Upper lobe of right lung (tissue), 1 donor: ENCODE data around the gene ARHGEF2. TPM values are rescaled to one million over a fixed set of nuclear protein-coding genes. Genes with fewer than 3 reads are reported as not detected.
A peak's percentile ranks its signal among the peaks of the same experiment; 100 is the strongest.

Experiments
- ATAC-seq: fragments of 200-7000 bp; cut with Tn5 transposase; one replicate; pipeline ENCODE4 v1.9.1; 2020; ENCODE audit warnings: mild to moderate bottlenecking, moderate library complexity
- DNase-seq: peaks from one replicate; pipeline ENCODE4 v3.0.0-alpha.2; 2020
- H3K27ac ChIP-seq: fragments of 200-600 bp; one replicate; pipeline ENCODE4 v1.8.0; 2022
- H3K27me3 ChIP-seq: fragments of 200-600 bp; one replicate; pipeline ENCODE4 v1.8.0; 2022; ENCODE audit warnings: mild to moderate bottlenecking
- H3K36me3 ChIP-seq: fragments of 200-600 bp; one replicate; pipeline ENCODE4 v1.8.0; 2022
- H3K4me1 ChIP-seq: fragments of 200-600 bp; one replicate; pipeline ENCODE4 v1.8.0; 2022
- H3K4me3 ChIP-seq: fragments of 200-600 bp; one replicate; pipeline ENCODE4 v1.8.0; 2022; ENCODE audit warnings: mild to moderate bottlenecking
- H3K9me3 ChIP-seq: fragments of 200-600 bp; one replicate; pipeline ENCODE4 v1.8.0; 2022
- intact Hi-C: fragments of 100-400 bp; cut with DNase I; formaldehyde crosslinking; loops from one replicate; pipeline ENCODE4 v1.11.0; 2022
- total RNA-seq: library from RNA; stranded (reverse); fragmentation: NEBNext Ultra II Directional; extraction: Animal tissue kit (Norgen Biotek cat#: 25700); gene quantifications from one replicate; pipeline ENCODE4 v1.2.1, GENCODE V29; 2021
- TF ChIP-seq, protein P1 (sequence below): fragments of 200-600 bp; IDR thresholded peaks from one replicate; pipeline ENCODE4 v1.8.0; 2022; ENCODE audit warnings: antibody characterized with exemption
- donor health status: DM: no; HTN: yes; CAD: no; lungs with severe emphysema.

Gene ARHGEF2
- total RNA-seq, 1 donor from 2014 or later, result 220 TPM

DNA sequence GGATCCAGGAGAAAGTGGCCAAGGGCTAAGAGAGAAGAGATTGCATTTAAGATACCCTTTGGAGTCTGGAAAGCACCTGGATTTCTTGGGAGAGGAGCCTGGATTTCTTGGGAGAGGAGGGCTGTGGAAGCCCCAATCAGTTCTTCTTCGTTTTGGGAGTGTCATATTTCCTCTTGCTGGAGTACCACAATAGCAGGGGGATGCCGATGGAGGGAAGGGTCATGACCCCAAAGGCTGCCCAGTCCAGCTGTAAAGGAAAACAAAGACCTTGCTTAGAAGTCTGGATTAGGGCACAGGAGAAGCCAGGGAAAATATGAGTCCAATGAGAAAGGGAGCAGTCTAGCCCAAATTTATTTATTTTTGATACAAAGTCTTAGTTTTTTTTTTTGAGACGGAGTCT is 31.1 kb upstream of the ARHGEF2 start:
- TF ChIP-seq, protein P1, sequence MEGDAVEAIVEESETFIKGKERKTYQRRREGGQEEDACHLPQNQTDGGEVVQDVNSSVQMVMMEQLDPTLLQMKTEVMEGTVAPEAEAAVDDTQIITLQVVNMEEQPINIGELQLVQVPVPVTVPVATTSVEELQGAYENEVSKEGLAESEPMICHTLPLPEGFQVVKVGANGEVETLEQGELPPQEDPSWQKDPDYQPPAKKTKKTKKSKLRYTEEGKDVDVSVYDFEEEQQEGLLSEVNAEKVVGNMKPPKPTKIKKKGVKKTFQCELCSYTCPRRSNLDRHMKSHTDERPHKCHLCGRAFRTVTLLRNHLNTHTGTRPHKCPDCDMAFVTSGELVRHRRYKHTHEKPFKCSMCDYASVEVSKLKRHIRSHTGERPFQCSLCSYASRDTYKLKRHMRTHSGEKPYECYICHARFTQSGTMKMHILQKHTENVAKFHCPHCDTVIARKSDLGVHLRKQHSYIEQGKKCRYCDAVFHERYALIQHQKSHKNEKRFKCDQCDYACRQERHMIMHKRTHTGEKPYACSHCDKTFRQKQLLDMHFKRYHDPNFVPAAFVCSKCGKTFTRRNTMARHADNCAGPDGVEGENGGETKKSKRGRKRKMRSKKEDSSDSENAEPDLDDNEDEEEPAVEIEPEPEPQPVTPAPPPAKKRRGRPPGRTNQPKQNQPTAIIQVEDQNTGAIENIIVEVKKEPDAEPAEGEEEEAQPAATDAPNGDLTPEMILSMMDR, result no peak
- no peaks in the 10 kb centered on the region for H3K4me1 ChIP-seq
- H3K27ac ChIP-seq, result no peak overlapping the region
- H3K36me3 ChIP-seq, result peaks cover 62% of the 10 kb centered on the region
- DNase-seq (no peak), ATAC-seq (no peak)
- intact Hi-C loops, result no loop called here
- no peak overlapping the region for H3K4me3 ChIP-seq
- H3K9me3 ChIP-seq, result no peaks in the 10 kb centered on the region
- no peaks in the 10 kb centered on the region for H3K27me3 ChIP-seq

DNA sequence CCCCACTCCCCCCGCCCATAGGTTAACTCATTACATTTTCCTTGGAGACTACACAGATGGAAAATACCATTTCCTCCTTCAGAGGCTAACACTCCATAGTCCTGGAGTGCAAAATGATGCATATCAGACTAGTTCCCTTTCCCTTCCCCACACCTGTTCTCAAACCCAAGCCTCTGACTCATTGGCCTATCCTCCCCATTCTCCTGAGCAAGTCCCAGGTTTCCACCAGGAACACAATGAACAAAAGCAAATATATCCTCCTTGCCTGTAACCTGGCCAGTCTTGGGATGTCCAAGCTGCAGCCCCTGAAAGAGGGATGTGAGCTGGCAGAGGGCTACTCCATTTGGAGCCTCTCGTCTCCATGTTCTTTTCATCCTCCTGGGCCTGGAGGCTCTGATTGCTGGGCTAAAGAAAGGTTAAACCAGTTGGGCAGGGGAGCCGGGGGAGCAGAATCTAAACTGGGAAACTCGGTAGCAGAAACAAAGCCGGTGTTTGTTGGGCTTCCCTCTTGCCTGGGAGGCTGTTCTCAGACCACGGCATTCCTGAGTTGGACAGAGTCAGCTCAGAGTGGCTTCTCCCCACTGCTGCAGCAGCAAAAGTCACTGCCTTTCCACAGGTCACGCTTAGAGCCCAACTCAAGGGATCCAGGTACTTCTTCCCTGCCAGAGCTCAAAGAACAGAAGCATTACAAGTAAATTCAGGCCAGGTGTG is 28.5 kb upstream of the ARHGEF2 start:
- Histone ChIP-seq H3K4me1 (peaks cover 1% of the 10 kb centered on the region), H3K9me3 (no peaks in the 10 kb centered on the region), H3K27ac (no peak overlapping the region), H3K27me3 (no peaks in the 10 kb centered on the region), H3K36me3 (peaks cover 36% of the 10 kb centered on the region), H3K4me3 (no peak overlapping the region)
- intact Hi-C loops, result no loop called here
- ATAC-seq (no peak), DNase-seq (no peak)
- TF ChIP-seq, protein P1, result no peak

- intact Hi-C loops, result no loop called here
- H3K27ac ChIP-seq, result no peak overlapping the region
- TF ChIP-seq, protein P1, result no peak
- ATAC-seq (peak; percentile 49), DNase-seq (no peak)
- no peaks in the 10 kb centered on the region for H3K27me3 ChIP-seq
- H3K9me3 ChIP-seq, result no peaks in the 10 kb centered on the region
- H3K4me1 ChIP-seq, result peaks cover 4% of the 10 kb centered on the region
- H3K36me3 ChIP-seq, result peaks cover 18% of the 10 kb centered on the region
- no peak overlapping the region for H3K4me3 ChIP-seq
Observed at GRCh38 chr1:156004843-156005584, 26.7 kb upstream of the ARHGEF2 start.

DNA sequence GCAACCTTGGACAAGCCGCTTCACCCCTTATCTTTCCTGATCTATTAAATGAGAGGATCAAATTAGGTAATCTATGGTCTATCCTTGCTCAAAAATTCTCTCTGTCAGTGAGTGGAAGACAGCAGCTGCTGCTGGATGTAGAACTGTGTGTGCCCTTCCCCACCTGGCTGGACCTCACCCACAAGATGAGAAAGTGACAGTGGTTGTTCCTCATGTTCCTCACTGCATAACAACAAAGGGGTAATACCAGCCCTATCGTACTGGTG is 25.5 kb upstream of the ARHGEF2 start:
- TF ChIP-seq, protein P1, result no peak
- ATAC-seq, result no peak
- Histone ChIP-seq H3K27ac (peak overlapping the region; percentile 80), H3K27me3 (no peaks in the 10 kb centered on the region), H3K4me3 (peak overlapping the region; percentile 42), H3K36me3 (peaks cover 6% of the 10 kb centered on the region), H3K9me3 (no peaks in the 10 kb centered on the region), H3K4me1 (peaks cover 4% of the 10 kb centered on the region)
- DNase-seq, result no peak
- intact Hi-C loops, result no loop called here

GRCh38 chr1:156002188-156002911 is 24.0 kb upstream of the ARHGEF2 start:
- Histone ChIP-seq H3K36me3 (no peaks in the 10 kb centered on the region), H3K27ac (peak overlapping the region; percentile 80), H3K27me3 (no peaks in the 10 kb centered on the region), H3K4me3 (peak overlapping the region; percentile 42), H3K9me3 (no peaks in the 10 kb centered on the region), H3K4me1 (peaks cover 4% of the 10 kb centered on the region)
- no peak for DNase-seq
- TF ChIP-seq, protein P1, result no peak
- peak; percentile 80 for ATAC-seq
- intact Hi-C loops, result no loop called here
